ENCODE results near the gene GOLGA8K. TPM values are rescaled to one million over a fixed set of nuclear protein-coding genes. Genes with fewer than 3 reads are reported as not detected.
"Not testable (repeated sequence)": the region's sequence is repeated elsewhere in the genome, so short reads cannot be mapped to it uniquely, and the experiment has no call there.

Gene GOLGA8K
- 0.04 and 0.08 TPM in 2 replicates for polyA plus RNA-seq (2013)

GRCh38 chr15:32403192-32403591 is at the start of gene GOLGA8K:
GOLGA8K (minus strand) TSS chr15:32403292; CDS start chr15:32403194, 98 bp downstream.
- not testable (repeated sequence) for H3K23ac ChIP-seq (ENCODE audit: low read length); H3K79me2 ChIP-seq (ENCODE audit: control insufficient read depth, insufficient read depth, low read length, poor library complexity); H3K18ac ChIP-seq (ENCODE audit: low read length); H2AK5ac ChIP-seq (ENCODE audit: low read length); H2BK12ac ChIP-seq (ENCODE audit: low read length); DNase-seq; H4K12ac ChIP-seq (ENCODE audit: low read depth, low read length); H2BK120ac ChIP-seq (ENCODE audit: insufficient read depth, low read length, poor library complexity); H4K8ac ChIP-seq (ENCODE audit: low read depth, low read length); H2BK5ac ChIP-seq (ENCODE audit: low read depth, low read length, poor library complexity); H3K9ac ChIP-seq (ENCODE audit: low read length); H3K14ac ChIP-seq (ENCODE audit: low read length); H3K4me1 ChIP-seq (ENCODE audit: control insufficient read depth in 1 of 2, insufficient read depth in 2 of 2, low read length in 2 of 2); H3K4ac ChIP-seq (ENCODE audit: low read depth, low read length); H3K4me2 ChIP-seq (ENCODE audit: low read length); H3K36me3 ChIP-seq (ENCODE audit: control insufficient read depth in 1 of 2, insufficient read depth in 2 of 2, low read length in 2 of 2); H3K27ac ChIP-seq (ENCODE audit: low read depth, low read length); H2AFZ ChIP-seq (ENCODE audit: insufficient read depth, low read length, poor library complexity); H3K27me3 ChIP-seq (ENCODE audit: insufficient read depth, low read length); H3K79me1 ChIP-seq (ENCODE audit: low read length); H3K4me3 ChIP-seq (ENCODE audit: low read depth, low read length); H4K91ac ChIP-seq (ENCODE audit: low read depth, low read length); H3K9me3 ChIP-seq (ENCODE audit: insufficient read depth, low read depth, low read length)
- no CpG with 5 or more reads among the region's 8 CpGs for WGBS (ENCODE audit: extremely low coverage, insufficient coverage, insufficient read length)

- H3K4ac ChIP-seq (ENCODE audit: low read depth, low read length); H3K4me1 ChIP-seq (ENCODE audit: control insufficient read depth in 1 of 2, insufficient read depth in 2 of 2, low read length in 2 of 2): not testable (repeated sequence)
Observed at GRCh38 chr15:32440445-32440977, 37.4 kb upstream of the GOLGA8K start.

GRCh38 chr15:32434102-32434963 is 31.2 kb upstream of the GOLGA8K start:
- H3K4ac ChIP-seq (ENCODE audit: low read depth, low read length); H2AK5ac ChIP-seq (ENCODE audit: low read length); H2BK120ac ChIP-seq (ENCODE audit: insufficient read depth, low read length, poor library complexity); H2BK12ac ChIP-seq (ENCODE audit: low read length); H3K18ac ChIP-seq (ENCODE audit: low read length); H3K36me3 ChIP-seq (ENCODE audit: control insufficient read depth in 1 of 2, insufficient read depth in 2 of 2, low read length in 2 of 2); H3K79me1 ChIP-seq (ENCODE audit: low read length); H3K14ac ChIP-seq (ENCODE audit: low read length); H3K27ac ChIP-seq (ENCODE audit: low read depth, low read length); H3K4me3 ChIP-seq (ENCODE audit: low read depth, low read length); H4K91ac ChIP-seq (ENCODE audit: low read depth, low read length); H2AFZ ChIP-seq (ENCODE audit: insufficient read depth, low read length, poor library complexity); H3K4me2 ChIP-seq (ENCODE audit: low read length); H3K9ac ChIP-seq (ENCODE audit: low read length); H3K79me2 ChIP-seq (ENCODE audit: control insufficient read depth, insufficient read depth, low read length, poor library complexity); H4K12ac ChIP-seq (ENCODE audit: low read depth, low read length); H4K8ac ChIP-seq (ENCODE audit: low read depth, low read length); H3K4me1 ChIP-seq (ENCODE audit: control insufficient read depth in 1 of 2, insufficient read depth in 2 of 2, low read length in 2 of 2); H3K23ac ChIP-seq (ENCODE audit: low read length); H2BK5ac ChIP-seq (ENCODE audit: low read depth, low read length, poor library complexity); DNase-seq; H3K27me3 ChIP-seq (ENCODE audit: insufficient read depth, low read length); H3K9me3 ChIP-seq (ENCODE audit: insufficient read depth, low read depth, low read length): not testable (repeated sequence)
- WGBS (ENCODE audit: extremely low coverage, insufficient coverage, insufficient read length), result no CpG with 5 or more reads among the region's 73 CpGs

More at GRCh38 chr15:32440445-32440977, 37.4 kb upstream of the GOLGA8K start:
- H3K4me2 ChIP-seq (ENCODE audit: low read length); H3K9me3 ChIP-seq (ENCODE audit: insufficient read depth, low read depth, low read length); H4K8ac ChIP-seq (ENCODE audit: low read depth, low read length); H2AK5ac ChIP-seq (ENCODE audit: low read length); H3K79me1 ChIP-seq (ENCODE audit: low read length); H3K9ac ChIP-seq (ENCODE audit: low read length); H2AFZ ChIP-seq (ENCODE audit: insufficient read depth, low read length, poor library complexity); H3K14ac ChIP-seq (ENCODE audit: low read length); H4K12ac ChIP-seq (ENCODE audit: low read depth, low read length); H2BK120ac ChIP-seq (ENCODE audit: insufficient read depth, low read length, poor library complexity); H4K91ac ChIP-seq (ENCODE audit: low read depth, low read length); H3K27me3 ChIP-seq (ENCODE audit: insufficient read depth, low read length); H3K23ac ChIP-seq (ENCODE audit: low read length); H3K79me2 ChIP-seq (ENCODE audit: control insufficient read depth, insufficient read depth, low read length, poor library complexity); H2BK5ac ChIP-seq (ENCODE audit: low read depth, low read length, poor library complexity); H3K36me3 ChIP-seq (ENCODE audit: control insufficient read depth in 1 of 2, insufficient read depth in 2 of 2, low read length in 2 of 2); H2BK12ac ChIP-seq (ENCODE audit: low read length); H3K4me3 ChIP-seq (ENCODE audit: low read depth, low read length); H3K18ac ChIP-seq (ENCODE audit: low read length); DNase-seq; H3K27ac ChIP-seq (ENCODE audit: low read depth, low read length): not testable (repeated sequence)
- no CpG with 5 or more reads among the region's 12 CpGs for WGBS (ENCODE audit: extremely low coverage, insufficient coverage, insufficient read length)

- H2BK5ac ChIP-seq (ENCODE audit: low read depth, low read length, poor library complexity); H2AK5ac ChIP-seq (ENCODE audit: low read length); H3K27me3 ChIP-seq (ENCODE audit: insufficient read depth, low read length); H2BK120ac ChIP-seq (ENCODE audit: insufficient read depth, low read length, poor library complexity); H3K4me3 ChIP-seq (ENCODE audit: low read depth, low read length); H3K4me1 ChIP-seq (ENCODE audit: control insufficient read depth in 1 of 2, insufficient read depth in 2 of 2, low read length in 2 of 2); H3K18ac ChIP-seq (ENCODE audit: low read length); H3K23ac ChIP-seq (ENCODE audit: low read length); H3K14ac ChIP-seq (ENCODE audit: low read length); DNase-seq; H3K4ac ChIP-seq (ENCODE audit: low read depth, low read length); H4K91ac ChIP-seq (ENCODE audit: low read depth, low read length); H3K9me3 ChIP-seq (ENCODE audit: insufficient read depth, low read depth, low read length); H3K4me2 ChIP-seq (ENCODE audit: low read length); H2AFZ ChIP-seq (ENCODE audit: insufficient read depth, low read length, poor library complexity); H4K12ac ChIP-seq (ENCODE audit: low read depth, low read length); H3K9ac ChIP-seq (ENCODE audit: low read length); H3K79me1 ChIP-seq (ENCODE audit: low read length); H3K27ac ChIP-seq (ENCODE audit: low read depth, low read length); H3K36me3 ChIP-seq (ENCODE audit: control insufficient read depth in 1 of 2, insufficient read depth in 2 of 2, low read length in 2 of 2); H2BK12ac ChIP-seq (ENCODE audit: low read length); H3K79me2 ChIP-seq (ENCODE audit: control insufficient read depth, insufficient read depth, low read length, poor library complexity); H4K8ac ChIP-seq (ENCODE audit: low read depth, low read length): not testable (repeated sequence)
- WGBS (ENCODE audit: extremely low coverage, insufficient coverage, insufficient read length), result no CpG with 5 or more reads among the region's 4 CpGs
Observed at GRCh38 chr15:32427635-32428034, 24.5 kb upstream of the GOLGA8K start.
